Stomach (tissue), 4 donors: Measurements from ENCODE around the gene CNN1.

Experiments
- POLR2AphosphoS5 ChIP-seq, 3 donors: sonication (generic); formaldehyde crosslinking; IDR thresholded peaks; one replicate each; pipeline ENCODE4 v1.6.1; 2016; ENCODE audit warnings: antibody characterized with exemption in 3 of 3
- TF ChIP-seq, protein P1 (sequence below), 7 experiments: fragments of 450-650 bp in 4 of 7; fragments of 200-600 bp in 3 of 7; sonication (generic) in 3 of 7; IDR thresholded peaks; one replicate each; pipeline ENCODE4 v1.5.1; 2016 to 2019; ENCODE audit warnings: antibody characterized with exemption in 7 of 7, control low read depth in 2 of 7, mild to moderate bottlenecking in 1 of 7

DNA sequence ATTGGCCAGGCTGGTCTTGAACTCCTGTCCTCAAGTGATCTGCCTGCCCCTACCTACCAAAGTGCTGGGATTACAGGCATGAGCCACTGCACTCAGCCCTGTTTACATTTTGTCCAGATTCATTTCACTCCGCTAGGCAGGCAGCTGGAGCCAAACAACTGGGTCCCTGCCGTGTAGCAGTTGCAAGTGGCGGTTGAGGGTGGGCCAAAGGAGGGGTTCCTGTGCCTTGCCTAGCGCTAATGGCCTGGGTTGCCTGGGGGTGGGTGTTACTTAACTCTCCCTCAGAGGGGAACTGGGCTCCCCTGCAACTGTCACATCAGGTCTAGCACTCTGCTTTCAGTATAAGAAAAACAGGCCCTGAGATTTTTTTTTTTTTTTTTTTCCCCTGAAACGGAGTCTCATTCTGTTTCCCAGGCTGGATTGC lies 31.4 kb downstream of the CNN1 start:
- TF ChIP-seq, protein P1, sequence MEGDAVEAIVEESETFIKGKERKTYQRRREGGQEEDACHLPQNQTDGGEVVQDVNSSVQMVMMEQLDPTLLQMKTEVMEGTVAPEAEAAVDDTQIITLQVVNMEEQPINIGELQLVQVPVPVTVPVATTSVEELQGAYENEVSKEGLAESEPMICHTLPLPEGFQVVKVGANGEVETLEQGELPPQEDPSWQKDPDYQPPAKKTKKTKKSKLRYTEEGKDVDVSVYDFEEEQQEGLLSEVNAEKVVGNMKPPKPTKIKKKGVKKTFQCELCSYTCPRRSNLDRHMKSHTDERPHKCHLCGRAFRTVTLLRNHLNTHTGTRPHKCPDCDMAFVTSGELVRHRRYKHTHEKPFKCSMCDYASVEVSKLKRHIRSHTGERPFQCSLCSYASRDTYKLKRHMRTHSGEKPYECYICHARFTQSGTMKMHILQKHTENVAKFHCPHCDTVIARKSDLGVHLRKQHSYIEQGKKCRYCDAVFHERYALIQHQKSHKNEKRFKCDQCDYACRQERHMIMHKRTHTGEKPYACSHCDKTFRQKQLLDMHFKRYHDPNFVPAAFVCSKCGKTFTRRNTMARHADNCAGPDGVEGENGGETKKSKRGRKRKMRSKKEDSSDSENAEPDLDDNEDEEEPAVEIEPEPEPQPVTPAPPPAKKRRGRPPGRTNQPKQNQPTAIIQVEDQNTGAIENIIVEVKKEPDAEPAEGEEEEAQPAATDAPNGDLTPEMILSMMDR (IDR thresholded peaks at IDR 0.05) = no peak
- no peak for TF ChIP-seq POLR2AphosphoS5 (IDR thresholded peaks at IDR 0.05)
